Measurements from ENCODE around the gene ITPR1. TPM values are rescaled to one million over a fixed set of nuclear protein-coding genes. Genes with fewer than 3 reads are reported as not detected.

ITPR1 gene
- total and polyA plus RNA-seq, 11 donors, result 8.9 to 55.8 (median 19.9) TPM

- Histone ChIP-seq H3K4me3 (no peak overlapping the region), H3K9me3 (peaks cover 0 to 13% (median 0%) of the 10 kb centered on the region in 12 donors), H3K36me3 (peaks cover 0 to 96% (median 90%) of the 10 kb centered on the region in 9 donors), H3K27me3 (no peaks in the 10 kb centered on the region), H3K27ac (no peak overlapping the region), H3K4me1 (peaks cover 0 to 6% (median 0%) of the 10 kb centered on the region in 12 donors)
- DNase-seq (no peak), ATAC-seq (no peak)
- intact Hi-C loops (cut with DNase I), result loop anchor here in 1 of 10 donors (10.0 kb wide), 1 partner anchor 860 kb away; no protein-coding TSS in a partner anchor
- no peak for TF ChIP-seq POLR2A (IDR thresholded peaks at IDR 0.05)
- TF ChIP-seq, protein P1, sequence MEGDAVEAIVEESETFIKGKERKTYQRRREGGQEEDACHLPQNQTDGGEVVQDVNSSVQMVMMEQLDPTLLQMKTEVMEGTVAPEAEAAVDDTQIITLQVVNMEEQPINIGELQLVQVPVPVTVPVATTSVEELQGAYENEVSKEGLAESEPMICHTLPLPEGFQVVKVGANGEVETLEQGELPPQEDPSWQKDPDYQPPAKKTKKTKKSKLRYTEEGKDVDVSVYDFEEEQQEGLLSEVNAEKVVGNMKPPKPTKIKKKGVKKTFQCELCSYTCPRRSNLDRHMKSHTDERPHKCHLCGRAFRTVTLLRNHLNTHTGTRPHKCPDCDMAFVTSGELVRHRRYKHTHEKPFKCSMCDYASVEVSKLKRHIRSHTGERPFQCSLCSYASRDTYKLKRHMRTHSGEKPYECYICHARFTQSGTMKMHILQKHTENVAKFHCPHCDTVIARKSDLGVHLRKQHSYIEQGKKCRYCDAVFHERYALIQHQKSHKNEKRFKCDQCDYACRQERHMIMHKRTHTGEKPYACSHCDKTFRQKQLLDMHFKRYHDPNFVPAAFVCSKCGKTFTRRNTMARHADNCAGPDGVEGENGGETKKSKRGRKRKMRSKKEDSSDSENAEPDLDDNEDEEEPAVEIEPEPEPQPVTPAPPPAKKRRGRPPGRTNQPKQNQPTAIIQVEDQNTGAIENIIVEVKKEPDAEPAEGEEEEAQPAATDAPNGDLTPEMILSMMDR (IDR thresholded peaks at IDR 0.05), result no peak
- 97 to 99% (median 97%) methylated on average over 10 of the region's 10 CpGs for WGBS, 4 donors
Observed at GRCh38 chr3:4684976-4685375, 191.8 kb downstream of the ITPR1 start.

- peaks cover 0 to 6% (median 0%) of the 10 kb centered on the region in 12 donors for H3K4me1 ChIP-seq
- H3K27ac ChIP-seq, result no peak overlapping the region
- intact Hi-C loops (cut with DNase I), result loop anchor here in 1 of 10 donors (10.0 kb wide), 1 partner anchor 859 kb away; no protein-coding TSS in a partner anchor
- H3K27me3 ChIP-seq, result no peaks in the 10 kb centered on the region
- 89 to 94% (median 93%) methylated on average over 10 of the region's 10 CpGs for WGBS, 4 donors
- H3K36me3 ChIP-seq, result peaks cover 0 to 95% (median 90%) of the 10 kb centered on the region in 9 donors
- H3K4me3 ChIP-seq, result no peak overlapping the region
- H3K9me3 ChIP-seq, result peaks cover 0 to 20% (median 0%) of the 10 kb centered on the region in 12 donors
- TF ChIP-seq POLR2A (IDR thresholded peaks at IDR 0.05), result no peak
- TF ChIP-seq, protein P1 (IDR thresholded peaks at IDR 0.05), result no peak
- ATAC-seq (no peak), DNase-seq (no peak)
Observed at GRCh38 chr3:4685673-4686345, 192.7 kb downstream of the ITPR1 start.

DNA sequence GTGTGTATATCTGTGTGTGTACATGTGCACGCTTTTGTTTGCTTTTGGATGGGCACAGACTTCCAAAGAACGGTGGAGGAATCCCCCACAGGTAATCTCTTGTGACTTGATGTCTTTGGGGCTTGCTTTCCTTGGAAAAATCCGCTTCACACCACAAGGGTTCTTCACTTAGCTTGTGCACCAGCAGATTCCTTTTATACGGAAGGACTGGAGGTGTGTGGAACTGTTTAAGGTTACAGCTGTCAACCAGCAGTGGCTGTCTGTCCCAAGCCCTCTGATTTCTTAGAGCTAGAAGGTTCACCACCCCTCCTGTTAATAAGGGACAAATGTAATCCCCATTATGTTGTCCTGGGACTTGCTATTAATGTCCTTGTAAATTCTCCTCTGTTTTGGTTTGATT, 193.5 kb downstream of the ITPR1 start:
- Histone ChIP-seq H3K27me3 (no peaks in the 10 kb centered on the region), H3K4me1 (peaks cover 0 to 6% (median 0%) of the 10 kb centered on the region in 12 donors), H3K36me3 (peaks cover 0 to 98% (median 94%) of the 10 kb centered on the region in 9 donors), H3K9me3 (peaks cover 0 to 20% (median 0%) of the 10 kb centered on the region in 12 donors), H3K4me3 (no peak overlapping the region), H3K27ac (no peak overlapping the region)
- TF ChIP-seq, protein P1 (IDR thresholded peaks at IDR 0.05), result no peak
- TF ChIP-seq POLR2A (IDR thresholded peaks at IDR 0.05), result no peak
- no peak for ATAC-seq
- no peak for DNase-seq
- intact Hi-C loops (cut with DNase I), result loop anchor here in 1 of 10 donors (10.0 kb wide), 1 partner anchor 858 kb away; no protein-coding TSS in a partner anchor
- WGBS, 4 donors, result 80 to 93% (median 87%) methylated on average over 4 of the region's 4 CpGs

DNA sequence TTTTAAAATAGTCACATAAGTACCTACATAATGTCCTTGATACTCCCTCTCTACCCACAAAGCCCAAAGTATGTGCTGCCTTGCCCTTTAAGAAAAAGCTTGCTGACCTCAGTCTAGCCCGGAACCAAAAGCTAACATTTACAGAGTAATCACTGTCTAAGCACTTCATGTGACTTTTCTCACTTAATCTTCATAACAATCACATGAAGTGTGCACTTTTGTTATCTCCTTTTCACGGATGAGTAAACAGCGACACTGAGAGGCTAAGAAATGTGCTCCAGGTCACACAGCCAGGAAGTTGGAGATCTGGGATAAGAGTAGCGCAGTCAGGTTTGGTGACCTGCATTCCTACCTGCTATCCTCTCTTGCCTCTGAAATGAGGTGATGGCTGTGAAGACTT, 194.0 kb downstream of the ITPR1 start:
- no peaks in the 10 kb centered on the region for H3K27me3 ChIP-seq
- TF ChIP-seq POLR2A (IDR thresholded peaks at IDR 0.05), result no peak
- TF ChIP-seq, protein P1 (IDR thresholded peaks at IDR 0.05), result no peak
- no peak for ATAC-seq
- peaks cover 0 to 6% (median 0%) of the 10 kb centered on the region in 12 donors for H3K4me1 ChIP-seq
- H3K27ac ChIP-seq, result no peak overlapping the region
- no peak for DNase-seq
- peaks cover 0 to 20% (median 0%) of the 10 kb centered on the region in 12 donors for H3K9me3 ChIP-seq
- intact Hi-C loops (cut with DNase I), result loop anchor here in 1 of 10 donors (10.0 kb wide), 1 partner anchor 858 kb away; no protein-coding TSS in a partner anchor
- peaks cover 0 to 99% (median 95%) of the 10 kb centered on the region in 9 donors for H3K36me3 ChIP-seq
- no peak overlapping the region for H3K4me3 ChIP-seq
- 67 to 77% (median 70%) methylated on average over 4 of the region's 4 CpGs for WGBS, 4 donors

All from heart left ventricle (tissue), 16 donors.